Measurements from ENCODE around the gene HTD2.

GRCh38 chr3:58258392-58259055 is 47.8 kb upstream of the HTD2 start:
- TF ChIP-seq, protein P1, sequence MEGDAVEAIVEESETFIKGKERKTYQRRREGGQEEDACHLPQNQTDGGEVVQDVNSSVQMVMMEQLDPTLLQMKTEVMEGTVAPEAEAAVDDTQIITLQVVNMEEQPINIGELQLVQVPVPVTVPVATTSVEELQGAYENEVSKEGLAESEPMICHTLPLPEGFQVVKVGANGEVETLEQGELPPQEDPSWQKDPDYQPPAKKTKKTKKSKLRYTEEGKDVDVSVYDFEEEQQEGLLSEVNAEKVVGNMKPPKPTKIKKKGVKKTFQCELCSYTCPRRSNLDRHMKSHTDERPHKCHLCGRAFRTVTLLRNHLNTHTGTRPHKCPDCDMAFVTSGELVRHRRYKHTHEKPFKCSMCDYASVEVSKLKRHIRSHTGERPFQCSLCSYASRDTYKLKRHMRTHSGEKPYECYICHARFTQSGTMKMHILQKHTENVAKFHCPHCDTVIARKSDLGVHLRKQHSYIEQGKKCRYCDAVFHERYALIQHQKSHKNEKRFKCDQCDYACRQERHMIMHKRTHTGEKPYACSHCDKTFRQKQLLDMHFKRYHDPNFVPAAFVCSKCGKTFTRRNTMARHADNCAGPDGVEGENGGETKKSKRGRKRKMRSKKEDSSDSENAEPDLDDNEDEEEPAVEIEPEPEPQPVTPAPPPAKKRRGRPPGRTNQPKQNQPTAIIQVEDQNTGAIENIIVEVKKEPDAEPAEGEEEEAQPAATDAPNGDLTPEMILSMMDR (IDR thresholded peaks at IDR 0.05) = no peak
- no peak for TF ChIP-seq POLR2A (IDR thresholded peaks at IDR 0.05)
- TF ChIP-seq EP300 (IDR thresholded peaks at IDR 0.05) = no peak
